ENCODE data around the gene CAMK1D. TPM values are rescaled to one million over a fixed set of nuclear protein-coding genes. Genes with fewer than 3 reads are reported as not detected.
A peak's percentile ranks its signal among the peaks of the same experiment; 100 is the strongest.

CAMK1D gene
- total and polyA plus RNA-seq, 2 of the 8 experiments (the other 6 are each of a cell fraction or from before 2014, with no cell fraction given): 3.5 to 10.6 TPM

GRCh38 chr10:12849319-12850181, 500.2 kb downstream of the CAMK1D start:
- Histone ChIP-seq H3K4me1 (replicated peaks in 1 of 4; ENCODE audit: control insufficient read depth in 3 of 4, insufficient read depth in 4 of 4, low read length in 3 of 4) (peaks cover 0 to 4% (median 0%) of the 10 kb centered on the region in 4 experiments; a peak in 1 of 7 replicates), H3K27ac (ENCODE audit: low read depth, low read length) (no peak overlapping the region), H3K56ac (replicated peaks; ENCODE audit: insufficient read length, low read depth, low read length) (no peak overlapping the region), H2AK5ac (ENCODE audit: low read depth, low read length) (no peak overlapping the region), H4K8ac (ENCODE audit: extremely low read depth, insufficient read depth, low read length) (no peak overlapping the region), H2BK12ac (ENCODE audit: low read depth, low read length) (no peak overlapping the region), H2BK5ac (ENCODE audit: low read depth, low read length) (no peak overlapping the region), H4K5ac (ENCODE audit: insufficient read length, low read depth, low read length) (no peak overlapping the region), H3K4me2 (ENCODE audit: insufficient read depth in 1 of 2, low read depth in 2 of 2, low read length in 2 of 2) (no peak overlapping the region), H2BK15ac (ENCODE audit: low read length) (peak overlapping the region; percentile 53; the same call in 1 of the 2 replicates), H3K27me3 (replicated peaks in 1 of 4; ENCODE audit: control insufficient read depth in 3 of 4, extremely low read depth in 1 of 4, insufficient read depth in 3 of 4, low read length in 3 of 4) (no peaks in the 10 kb centered on the region), H3K4me3 (ENCODE audit: extremely low read depth in 1 of 4, insufficient read depth in 2 of 4, low read depth in 3 of 4, low read length in 4 of 4) (no peak overlapping the region), H3K4ac (replicated peaks; ENCODE audit: insufficient read length, low read depth, low read length) (no peak overlapping the region), H3K23ac (ENCODE audit: insufficient read length) (no peak overlapping the region), H2BK120ac (replicated peaks; ENCODE audit: low read depth, low read length) (no peak overlapping the region), H3K9me3 (ENCODE audit: insufficient read depth in 2 of 2, low read depth in 1 of 2, low read length in 1 of 2) (no peaks in the 10 kb centered on the region), H3K36me3 (ENCODE audit: control insufficient read depth in 2 of 4, insufficient read depth in 4 of 4, low read length in 3 of 4) (no peaks in the 10 kb centered on the region), H3K79me1 (ENCODE audit: low read depth, low read length) (no peaks in the 10 kb centered on the region), H2BK20ac (ENCODE audit: low read length) (no peak overlapping the region), H2AFZ (ENCODE audit: low read length) (no peak overlapping the region), H3K18ac (ENCODE audit: extremely low read depth, low read length) (no peak overlapping the region), H3K79me2 (ENCODE audit: control insufficient read depth in 1 of 2, insufficient read depth in 2 of 2, low read length in 2 of 2) (no peaks in the 10 kb centered on the region), H3K9ac (replicated peaks in 1 of 4; ENCODE audit: extremely low read depth in 1 of 4, low read depth in 3 of 4, low read length in 3 of 4) (no peak overlapping the region), H4K20me1 (replicated peaks in 1 of 2; ENCODE audit: control insufficient read depth in 1 of 2, insufficient read depth in 2 of 2, low read length in 2 of 2) (no peaks in the 10 kb centered on the region), H4K91ac (replicated peaks; ENCODE audit: insufficient read length, low read length) (no peak overlapping the region), H3K23me2 (ENCODE audit: low read depth, low read length) (no peaks in the 10 kb centered on the region), H3K14ac (ENCODE audit: insufficient read length) (no peak overlapping the region)
- DNase-seq (ENCODE audit: low read depth in 1 of 2, low spot score in 2 of 2) (no peak), FAIRE-seq (no peak)
- ChIA-PET POLR2A (ENCODE audit: partially characterized antibody) (no interaction called here), CTCF (ENCODE audit: partially characterized antibody) (interaction anchor here (0.7 to 5.3 kb wide), 11 partner anchors 12 to 586 kb away, joined by 3 to 38 read pairs (median 3); no protein-coding TSS in a partner anchor)
- no peak for TF ChIP-seq ATF2 (IDR thresholded peaks at IDR 0.05; ENCODE audit: low read length)
- no peak for TF ChIP-seq CHD2 (IDR thresholded peaks at IDR 0.05; ENCODE audit: low read length)
- no peak for TF ChIP-seq CBX8 (IDR thresholded peaks at IDR 0.05; ENCODE audit: borderline replicate concordance, low read depth, low read length)
- no peak for TF ChIP-seq CHD1 (IDR thresholded peaks at IDR 0.05; ENCODE audit: low read depth, low read length)
- TF ChIP-seq EGR1 (IDR thresholded peaks at IDR 0.05; ENCODE audit: borderline replicate concordance, low read depth, low read length): no peak
- 88% methylated on average over 20 of the region's 20 CpGs; no CpG with 5 or more reads in 1 of the 2 experiments for WGBS, 2 experiments (ENCODE audit: extremely low coverage in 1 of 2, insufficient coverage in 1 of 2, insufficient read length in 1 of 2, insufficient replicate concordance in 2 of 2, low coverage in 1 of 2, low lambda C conversion rate in 2 of 2, missing lambda C conversion rate in 1 of 2)

Data from H1 (cell line).